Sigmoid colon (tissue), 7 donors: Measurements from ENCODE around the gene CYTH4. TPM values are rescaled to one million over a fixed set of nuclear protein-coding genes. Genes with fewer than 3 reads are reported as not detected.

Experiments used
- DNase-seq: peaks from one replicate; pipeline ENCODE4 v3.0.0-alpha.2; 2019
- H3K27ac ChIP-seq, 4 donors: fragments of 200-600 bp; sonication (generic); one replicate each; pipeline ENCODE4 v1.5.1; 2016 to 2019; ENCODE audit warnings: mild to moderate bottlenecking in 1 of 4
- H3K27me3 ChIP-seq, 3 donors: fragments of 200-600 bp; sonication (generic); one replicate each; pipeline ENCODE4 v1.5.1; 2019; ENCODE audit warnings: mild to moderate bottlenecking in 1 of 3
- H3K36me3 ChIP-seq, 4 donors: fragments of 200-600 bp; sonication (generic); one replicate each; pipeline ENCODE4 v1.5.1; 2016 to 2019
- H3K4me1 ChIP-seq, 4 donors: fragments of 200-600 bp; sonication (generic); one replicate each; pipeline ENCODE4 v1.5.1; 2017 to 2019
- H3K4me3 ChIP-seq, 4 donors: fragments of 200-600 bp; sonication (generic); one replicate each; pipeline ENCODE4 v1.5.1; 2017 to 2019; ENCODE audit warnings: mild to moderate bottlenecking in 2 of 4, moderate library complexity in 1 of 4
- H3K9me3 ChIP-seq, 4 donors: fragments of 200-600 bp in 3 of 4; sonication (generic) in 3 of 4; one replicate each; pipeline versions ENCODE4 v1.5.1 to v1.6.1; 2013 to 2019
- EP300 ChIP-seq, 4 donors: sonication (generic); formaldehyde crosslinking; IDR thresholded peaks; one replicate each; pipeline ENCODE4 v1.6.1; 2017; ENCODE audit warnings: antibody characterized with exemption in 4 of 4
- POLR2A ChIP-seq, 2 donors: fragments of 450-650 bp; IDR thresholded peaks; one replicate each; pipeline ENCODE4 v1.6.1; 2016; ENCODE audit warnings: antibody characterized with exemption in 2 of 2, mild to moderate bottlenecking in 2 of 2, moderate library complexity in 2 of 2
- POLR2AphosphoS5 ChIP-seq, 4 donors: sonication (generic); formaldehyde crosslinking; IDR thresholded peaks; one replicate each; pipeline ENCODE4 v1.6.1; 2017; ENCODE audit warnings: antibody characterized with exemption in 4 of 4
- WGBS, 2 donors: extraction: QIAGEN DNeasy Blood & Tissue Kit; methylation state at CpG; one replicate each; pipeline ENCODE4 v1.1.7; 2013; 5-methylcytosine and 5-hydroxymethylcytosine counted together
- intact Hi-C: fragments of 100-400 bp; cut with DNase I; formaldehyde crosslinking; loops from one replicate; pipeline ENCODE4 v1.15.1; 2023
- polyA plus RNA-seq, 3 donors: library from polyadenylated mRNA; stranded (reverse); fragments of 200-250 nt; gene quantifications; one replicate each; pipeline ENCODE4 v1.2.3, GENCODE V29; 2013
- total RNA-seq, 4 donors: library from RNA; depleted of rRNA; stranded (reverse); fragments of >200 nt; gene quantifications; one replicate each; pipeline ENCODE4 v1.1.0, GENCODE V29; 2016
- TF ChIP-seq, protein P1 (sequence below), 4 experiments: fragments of 450-650 bp in 3 of 4; fragments of 200-600 bp in 1 of 4; IDR thresholded peaks; one replicate each; pipeline ENCODE4 v1.5.1; 2016 to 2019; ENCODE audit warnings: antibody characterized with exemption in 4 of 4, mild to moderate bottlenecking in 3 of 4, moderate library complexity in 2 of 4
- donor health status: healthy with polysubstance abuse.
- donor health status: Bipolar disorder and iron deficiency.
- donor health status: healthy.

CYTH4 gene
- total and polyA plus RNA-seq, 7 donors, result 4.2 to 22.0 (median 7.2) TPM

DNA sequence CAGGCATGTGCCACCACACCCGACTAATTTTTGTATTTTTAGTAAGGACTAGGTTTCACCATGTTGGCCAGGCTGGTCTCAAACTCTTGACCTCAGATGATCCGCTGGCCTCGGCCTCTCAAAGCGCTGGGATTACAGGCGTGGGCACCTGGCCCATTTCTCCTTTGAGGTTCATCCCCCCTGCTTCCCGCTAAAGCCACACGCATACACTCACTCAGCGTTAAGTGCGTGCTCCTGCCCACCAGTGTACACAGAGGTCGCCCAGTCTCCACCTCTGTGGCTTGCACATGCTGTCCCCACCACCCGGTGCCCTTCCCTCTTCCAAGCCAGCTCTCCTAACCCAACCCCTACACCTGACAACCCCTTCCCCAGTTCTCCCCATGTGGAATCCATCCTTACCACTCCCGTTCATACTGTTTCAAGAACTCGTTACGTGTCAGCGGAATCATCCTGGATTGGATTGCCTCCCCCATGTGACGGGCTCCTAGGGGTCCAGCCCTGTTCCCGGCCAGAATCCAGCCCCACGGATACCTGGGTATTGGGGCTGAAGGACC lies 15.7 kb upstream of the CYTH4 start:
- TF ChIP-seq, protein P1, sequence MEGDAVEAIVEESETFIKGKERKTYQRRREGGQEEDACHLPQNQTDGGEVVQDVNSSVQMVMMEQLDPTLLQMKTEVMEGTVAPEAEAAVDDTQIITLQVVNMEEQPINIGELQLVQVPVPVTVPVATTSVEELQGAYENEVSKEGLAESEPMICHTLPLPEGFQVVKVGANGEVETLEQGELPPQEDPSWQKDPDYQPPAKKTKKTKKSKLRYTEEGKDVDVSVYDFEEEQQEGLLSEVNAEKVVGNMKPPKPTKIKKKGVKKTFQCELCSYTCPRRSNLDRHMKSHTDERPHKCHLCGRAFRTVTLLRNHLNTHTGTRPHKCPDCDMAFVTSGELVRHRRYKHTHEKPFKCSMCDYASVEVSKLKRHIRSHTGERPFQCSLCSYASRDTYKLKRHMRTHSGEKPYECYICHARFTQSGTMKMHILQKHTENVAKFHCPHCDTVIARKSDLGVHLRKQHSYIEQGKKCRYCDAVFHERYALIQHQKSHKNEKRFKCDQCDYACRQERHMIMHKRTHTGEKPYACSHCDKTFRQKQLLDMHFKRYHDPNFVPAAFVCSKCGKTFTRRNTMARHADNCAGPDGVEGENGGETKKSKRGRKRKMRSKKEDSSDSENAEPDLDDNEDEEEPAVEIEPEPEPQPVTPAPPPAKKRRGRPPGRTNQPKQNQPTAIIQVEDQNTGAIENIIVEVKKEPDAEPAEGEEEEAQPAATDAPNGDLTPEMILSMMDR (IDR thresholded peaks at IDR 0.05), result no peak
- no peak for TF ChIP-seq POLR2AphosphoS5 (IDR thresholded peaks at IDR 0.05)
- no peak for TF ChIP-seq POLR2A (IDR thresholded peaks at IDR 0.05)
- no peak for TF ChIP-seq EP300 (IDR thresholded peaks at IDR 0.05)
- no peaks in the 10 kb centered on the region for H3K36me3 ChIP-seq
- no peak for DNase-seq
- H3K4me1 ChIP-seq, result no peaks in the 10 kb centered on the region
- H3K4me3 ChIP-seq, result peak overlapping the region in 3 of 4 donors; percentile 18 to 34 (median 24)
- peaks cover 0 to 25% (median 14%) of the 10 kb centered on the region in 3 donors for H3K27me3 ChIP-seq
- intact Hi-C loops, result no loop called here
- H3K27ac ChIP-seq, result no peak overlapping the region
- WGBS, 2 donors, result 47 to 53% methylated on average over 18 of the region's 18 CpGs
- H3K9me3 ChIP-seq, result peaks cover 10 to 17% (median 12%) of the 10 kb centered on the region in 4 donors

DNA sequence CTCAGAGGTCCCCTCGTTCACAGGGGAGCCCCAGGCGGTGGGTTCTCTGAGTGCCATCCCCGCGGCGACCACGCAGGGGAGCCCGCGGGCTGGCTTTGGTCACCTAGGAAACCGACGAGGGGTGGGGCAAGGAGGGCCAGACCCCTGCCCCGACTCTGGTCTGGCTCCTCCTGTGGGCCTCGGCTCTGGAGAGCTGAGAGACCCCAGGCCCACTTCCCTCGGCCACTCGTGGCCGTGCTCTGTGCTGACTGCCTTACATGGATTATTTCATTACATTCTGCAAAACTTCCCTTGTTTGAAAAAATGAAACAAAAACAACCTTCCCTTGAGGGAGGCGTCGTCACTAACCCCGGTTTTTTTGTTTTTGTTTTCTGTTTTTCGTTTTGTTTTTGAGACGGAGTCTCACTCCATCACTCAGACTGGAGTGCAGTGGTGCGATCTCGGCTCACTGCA lies 15.1 kb upstream of the CYTH4 start:
- intact Hi-C loops, result no loop called here
- DNase-seq, result no peak

DNA sequence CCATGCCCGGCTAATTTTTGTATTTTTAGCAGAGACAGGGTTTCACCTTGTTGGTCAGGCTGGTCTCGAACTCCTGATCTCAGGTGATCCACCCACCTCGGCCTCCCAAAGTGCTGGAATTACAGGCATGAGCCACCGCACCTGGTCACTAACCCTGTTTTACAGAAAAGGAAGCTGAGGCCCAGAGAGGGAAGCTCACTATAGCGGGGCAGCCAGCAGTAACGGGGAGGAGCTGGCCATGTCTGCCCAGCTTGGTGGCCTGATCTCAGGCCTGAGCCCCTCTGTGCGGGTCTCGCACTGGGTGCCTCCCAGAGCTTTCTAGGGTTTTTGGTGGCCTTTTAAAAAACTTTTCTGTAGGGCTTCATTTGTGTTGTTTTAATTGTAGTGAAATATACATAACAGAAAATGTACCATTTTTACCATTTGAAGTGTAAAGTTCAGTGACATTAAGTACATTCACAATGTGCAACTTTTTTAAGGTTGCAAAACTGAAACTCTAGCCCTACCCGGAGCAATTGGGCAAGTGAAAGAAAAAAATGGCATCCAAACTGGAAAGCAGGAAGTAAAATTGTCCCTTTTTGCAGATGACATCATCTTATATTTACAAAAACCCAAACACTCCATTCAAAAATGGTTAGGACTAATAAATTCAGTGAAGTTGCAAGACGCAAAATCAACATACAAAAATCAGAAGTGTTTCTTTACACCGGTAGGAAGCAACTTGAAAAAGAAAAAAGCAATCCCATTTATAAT lies 14.5 kb upstream of the CYTH4 start:
- no peaks in the 10 kb centered on the region for H3K36me3 ChIP-seq
- no peak for DNase-seq
- peaks cover 10 to 17% (median 12%) of the 10 kb centered on the region in 4 donors for H3K9me3 ChIP-seq
- TF ChIP-seq, protein P1 (IDR thresholded peaks at IDR 0.05), result no peak
- no peak for TF ChIP-seq POLR2A (IDR thresholded peaks at IDR 0.05)
- TF ChIP-seq EP300 (IDR thresholded peaks at IDR 0.05), result no peak
- TF ChIP-seq POLR2AphosphoS5 (IDR thresholded peaks at IDR 0.05), result no peak
- peak overlapping the region in 1 of 4 donors; percentile 24 for H3K4me3 ChIP-seq
- H3K27ac ChIP-seq, result peak overlapping the region in 3 of 4 donors; percentile 31 to 46 (median 31)
- intact Hi-C loops, result no loop called here
- 55 to 63% methylated on average over 11 of the region's 11 CpGs for WGBS, 2 donors
- H3K27me3 ChIP-seq, result peaks cover 0 to 19% (median 14%) of the 10 kb centered on the region in 3 donors
- H3K4me1 ChIP-seq, result no peaks in the 10 kb centered on the region

More for the DNA sequence above, 15.1 kb upstream of the CYTH4 start:
- Histone ChIP-seq H3K4me3 (peak overlapping the region in 3 of 4 donors; percentile 18 to 34 (median 24)), H3K4me1 (no peaks in the 10 kb centered on the region), H3K9me3 (peaks cover 10 to 17% (median 12%) of the 10 kb centered on the region in 4 donors), H3K27ac (peak overlapping the region in 3 of 4 donors; percentile 31 to 46 (median 31)), H3K36me3 (no peaks in the 10 kb centered on the region), H3K27me3 (peaks cover 0 to 22% (median 14%) of the 10 kb centered on the region in 3 donors)
- 7 to 9% methylated on average over 22 of the region's 22 CpGs for WGBS, 2 donors
- no peak for TF ChIP-seq POLR2A (IDR thresholded peaks at IDR 0.05)
- TF ChIP-seq, protein P1 (IDR thresholded peaks at IDR 0.05), result peak in 3 of 4 experiments; percentile 23 to 41 (median 32)

DNA sequence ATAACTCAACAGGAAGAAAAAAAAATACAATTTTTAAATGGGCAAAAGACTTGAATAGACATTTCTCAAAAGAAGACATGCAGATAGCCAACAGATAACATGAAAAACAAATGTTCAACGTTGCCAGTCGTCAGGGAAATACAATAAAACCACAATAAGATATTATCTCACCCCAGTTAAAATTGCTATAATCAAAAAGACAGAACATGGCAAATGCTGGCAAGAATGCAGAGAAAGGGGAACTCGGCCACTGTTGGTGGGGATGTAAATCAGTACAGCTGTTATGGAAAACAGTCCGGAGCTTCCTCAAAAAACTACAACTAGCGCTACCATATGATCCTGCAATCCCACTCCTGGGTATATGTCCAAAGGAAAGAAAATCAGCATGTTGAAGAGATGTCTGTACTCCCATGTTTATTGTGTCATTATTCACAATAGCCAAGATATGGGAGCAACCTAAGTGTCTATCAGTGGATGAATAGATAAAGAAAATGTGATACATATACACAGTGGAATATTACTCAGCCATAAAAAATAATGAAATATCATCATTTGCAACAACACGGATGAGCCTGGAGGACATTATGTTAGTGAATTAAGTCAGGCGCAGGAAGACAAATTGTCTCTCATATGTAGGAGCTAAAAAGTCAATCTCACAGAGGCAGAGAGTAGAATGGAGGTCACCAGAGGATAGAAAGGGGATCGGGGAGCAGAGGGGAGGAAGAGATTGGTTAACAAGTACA lies 12.2 kb upstream of the CYTH4 start:
- Histone ChIP-seq H3K9me3 (peaks cover 0 to 3% (median 0%) of the 10 kb centered on the region in 4 donors), H3K4me3 (no peak overlapping the region), H3K36me3 (no peaks in the 10 kb centered on the region), H3K4me1 (no peaks in the 10 kb centered on the region), H3K27ac (no peak overlapping the region), H3K27me3 (peaks cover 0 to 38% (median 21%) of the 10 kb centered on the region in 3 donors)
- 60 to 64% methylated on average over 8 of the region's 8 CpGs for WGBS, 2 donors
- TF ChIP-seq POLR2AphosphoS5 (IDR thresholded peaks at IDR 0.05), result no peak
- no peak for DNase-seq
- intact Hi-C loops, result no loop called here
